ENCODE measurements around the gene DNAJA2.

DNA sequence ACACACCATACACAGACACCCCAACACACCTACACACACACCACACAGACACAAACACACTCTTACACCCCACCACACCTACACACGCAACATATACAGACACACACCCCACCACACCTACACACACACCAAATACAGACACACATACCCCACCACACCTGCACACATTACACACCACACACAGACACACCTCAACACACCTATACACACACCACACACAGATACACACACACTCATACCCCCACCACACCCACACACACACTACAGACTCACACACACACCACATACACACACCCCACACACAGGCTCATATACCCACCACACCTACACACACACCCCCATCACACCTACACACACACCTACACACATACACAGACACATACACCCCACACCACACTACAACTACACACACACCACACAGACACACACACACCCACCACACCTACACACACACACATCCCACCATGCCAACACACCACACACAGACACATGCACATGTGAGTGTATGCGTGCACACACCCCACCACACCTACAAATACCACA, 57.9 kb downstream of the DNAJA2 start:
- TF ChIP-seq EZH2 (IDR thresholded peaks at IDR 0.05) (no peak), FOXP2 (optimal IDR thresholded peaks at IDR 0.05; ENCODE audit: control extremely low read depth, extremely low read length, insufficient read depth) (no peak), POLR2AphosphoS5 (IDR thresholded peaks at IDR 0.05; ENCODE audit: borderline replicate concordance, low read depth, low read length) (no peak)
